Suprapubic skin (tissue), 3 donors: ENCODE data around the gene NYAP2.

Experiments used
- EP300 ChIP-seq: sonication (generic); formaldehyde crosslinking; IDR thresholded peaks from one replicate; pipeline ENCODE4 v1.6.1; 2017; ENCODE audit warnings: antibody characterized with exemption
- TF ChIP-seq, protein P1 (sequence below), 2 donors: fragments of 200-600 bp in 1 of 2; fragments of 450-650 bp in 1 of 2; sonication (generic) in 1 of 2; IDR thresholded peaks; one replicate each; pipeline ENCODE4 v1.5.1; 2016 to 2019; ENCODE audit warnings: antibody characterized with exemption in 2 of 2, mild to moderate bottlenecking in 1 of 2, moderate library complexity in 1 of 2

GRCh38 chr2:225468131-225468530 is 68.6 kb downstream of the NYAP2 start:
- TF ChIP-seq, protein P1, sequence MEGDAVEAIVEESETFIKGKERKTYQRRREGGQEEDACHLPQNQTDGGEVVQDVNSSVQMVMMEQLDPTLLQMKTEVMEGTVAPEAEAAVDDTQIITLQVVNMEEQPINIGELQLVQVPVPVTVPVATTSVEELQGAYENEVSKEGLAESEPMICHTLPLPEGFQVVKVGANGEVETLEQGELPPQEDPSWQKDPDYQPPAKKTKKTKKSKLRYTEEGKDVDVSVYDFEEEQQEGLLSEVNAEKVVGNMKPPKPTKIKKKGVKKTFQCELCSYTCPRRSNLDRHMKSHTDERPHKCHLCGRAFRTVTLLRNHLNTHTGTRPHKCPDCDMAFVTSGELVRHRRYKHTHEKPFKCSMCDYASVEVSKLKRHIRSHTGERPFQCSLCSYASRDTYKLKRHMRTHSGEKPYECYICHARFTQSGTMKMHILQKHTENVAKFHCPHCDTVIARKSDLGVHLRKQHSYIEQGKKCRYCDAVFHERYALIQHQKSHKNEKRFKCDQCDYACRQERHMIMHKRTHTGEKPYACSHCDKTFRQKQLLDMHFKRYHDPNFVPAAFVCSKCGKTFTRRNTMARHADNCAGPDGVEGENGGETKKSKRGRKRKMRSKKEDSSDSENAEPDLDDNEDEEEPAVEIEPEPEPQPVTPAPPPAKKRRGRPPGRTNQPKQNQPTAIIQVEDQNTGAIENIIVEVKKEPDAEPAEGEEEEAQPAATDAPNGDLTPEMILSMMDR (IDR thresholded peaks at IDR 0.05) = no peak
- TF ChIP-seq EP300 = no peak
